Lower leg skin (tissue), 4 donors: ENCODE measurements around the gene C1QL4. TPM values are rescaled to one million over a fixed set of nuclear protein-coding genes. Genes with fewer than 3 reads are reported as not detected.

Experiments
- DNase-seq, 2 donors: peaks; one replicate each; pipeline ENCODE4 v3.0.0-alpha.2; 2019; ENCODE audit warnings: low spot score in 2 of 2
- H3K4me3 ChIP-seq: fragments of 200-600 bp; sonication (generic); 2 replicates; pipeline ENCODE4 v1.5.1; 2017; ENCODE audit warnings: mild to moderate bottlenecking, low read depth; ENCODE audit not compliant: poor library complexity, severe bottlenecking
- POLR2A ChIP-seq, 2 donors: fragments of 450-650 bp; IDR thresholded peaks; one replicate each; pipeline ENCODE4 v1.6.1; 2016 to 2017; ENCODE audit warnings: antibody characterized with exemption in 2 of 2, mild to moderate bottlenecking in 1 of 2, moderate library complexity in 1 of 2
- WGBS, 2 donors: methylation state at CpG; one replicate each; pipeline ENCODE4 v1.1.5; 2018; 5-methylcytosine and 5-hydroxymethylcytosine counted together
- intact Hi-C: fragments of 100-400 bp; cut with DNase I; formaldehyde crosslinking; loops from one replicate; pipeline ENCODE4 v1.15.0; 2023; ENCODE audit warnings: low total_unique reads
- total RNA-seq, 4 donors: library from RNA; depleted of rRNA; stranded (reverse); fragments of >200 nt; gene quantifications; one replicate each; pipeline ENCODE4 v1.1.0, GENCODE V29; 2016
- TF ChIP-seq, protein P1 (sequence below), 3 donors: fragments of 450-650 bp; IDR thresholded peaks; one replicate each; pipeline ENCODE4 v1.5.1; 2016; ENCODE audit warnings: antibody characterized with exemption in 3 of 3, mild to moderate bottlenecking in 3 of 3, moderate library complexity in 2 of 3

C1QL4 gene
- total RNA-seq, 4 donors from 2014 or later = 0.62 to 2.5 (median 1.1) TPM; not detected in 1

DNA sequence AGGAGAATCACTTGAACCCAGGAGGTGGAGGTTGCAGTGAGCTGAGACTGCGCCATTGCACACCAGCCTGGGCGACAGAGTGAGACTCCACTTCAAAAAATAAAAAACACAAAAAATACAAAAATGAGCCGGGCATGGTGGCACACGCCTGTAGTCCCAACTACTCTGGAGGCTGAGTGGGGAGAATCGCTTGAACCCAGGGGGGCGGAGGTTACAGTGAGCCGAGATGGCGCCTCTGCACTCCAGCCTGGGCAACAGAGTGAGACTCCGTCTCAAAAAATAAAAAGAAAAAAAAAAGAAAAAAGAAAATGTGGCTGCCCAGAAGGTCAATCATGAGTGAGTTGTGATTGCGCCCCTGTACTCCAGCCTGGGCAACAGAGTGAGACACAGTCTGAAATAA is 18.9 kb upstream of the C1QL4 start:
- intact Hi-C loops = loop anchor here (5.0 kb wide), 1 partner anchor 156 kb away; no protein-coding TSS in a partner anchor
- 90 to 93% methylated on average over 10 of the region's 10 CpGs for WGBS, 2 donors
- no peak for DNase-seq
- TF ChIP-seq POLR2A (IDR thresholded peaks at IDR 0.05) = no peak
- TF ChIP-seq, protein P1, sequence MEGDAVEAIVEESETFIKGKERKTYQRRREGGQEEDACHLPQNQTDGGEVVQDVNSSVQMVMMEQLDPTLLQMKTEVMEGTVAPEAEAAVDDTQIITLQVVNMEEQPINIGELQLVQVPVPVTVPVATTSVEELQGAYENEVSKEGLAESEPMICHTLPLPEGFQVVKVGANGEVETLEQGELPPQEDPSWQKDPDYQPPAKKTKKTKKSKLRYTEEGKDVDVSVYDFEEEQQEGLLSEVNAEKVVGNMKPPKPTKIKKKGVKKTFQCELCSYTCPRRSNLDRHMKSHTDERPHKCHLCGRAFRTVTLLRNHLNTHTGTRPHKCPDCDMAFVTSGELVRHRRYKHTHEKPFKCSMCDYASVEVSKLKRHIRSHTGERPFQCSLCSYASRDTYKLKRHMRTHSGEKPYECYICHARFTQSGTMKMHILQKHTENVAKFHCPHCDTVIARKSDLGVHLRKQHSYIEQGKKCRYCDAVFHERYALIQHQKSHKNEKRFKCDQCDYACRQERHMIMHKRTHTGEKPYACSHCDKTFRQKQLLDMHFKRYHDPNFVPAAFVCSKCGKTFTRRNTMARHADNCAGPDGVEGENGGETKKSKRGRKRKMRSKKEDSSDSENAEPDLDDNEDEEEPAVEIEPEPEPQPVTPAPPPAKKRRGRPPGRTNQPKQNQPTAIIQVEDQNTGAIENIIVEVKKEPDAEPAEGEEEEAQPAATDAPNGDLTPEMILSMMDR (IDR thresholded peaks at IDR 0.05) = no peak
- H3K4me3 ChIP-seq = no peak overlapping the region

DNA sequence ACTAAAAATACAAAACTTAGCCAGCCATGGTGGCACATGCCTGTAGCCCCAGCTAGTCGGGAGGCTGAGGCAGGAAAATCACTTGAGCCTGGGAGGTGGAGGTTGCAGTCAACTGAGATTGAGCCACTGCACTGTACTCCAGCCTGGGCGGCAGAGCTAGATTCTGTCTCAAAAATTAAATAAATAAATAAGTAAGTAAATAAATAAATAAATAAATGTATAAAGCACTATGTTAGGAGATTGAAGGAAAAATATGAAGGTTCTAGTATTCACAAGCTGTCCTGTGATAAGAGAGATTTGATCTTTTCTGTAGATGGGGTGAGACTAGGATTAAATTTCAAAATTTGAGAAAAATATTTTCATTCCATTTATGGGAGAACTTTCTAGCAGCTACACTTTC is 15.4 kb upstream of the C1QL4 start:
- no peak for DNase-seq
- intact Hi-C loops = no loop called here
- 68 to 87% methylated on average over 2 of the region's 2 CpGs for WGBS, 2 donors
- no peak for TF ChIP-seq POLR2A (IDR thresholded peaks at IDR 0.05)
- TF ChIP-seq, protein P1 (IDR thresholded peaks at IDR 0.05) = no peak
- no peak overlapping the region for H3K4me3 ChIP-seq

DNA sequence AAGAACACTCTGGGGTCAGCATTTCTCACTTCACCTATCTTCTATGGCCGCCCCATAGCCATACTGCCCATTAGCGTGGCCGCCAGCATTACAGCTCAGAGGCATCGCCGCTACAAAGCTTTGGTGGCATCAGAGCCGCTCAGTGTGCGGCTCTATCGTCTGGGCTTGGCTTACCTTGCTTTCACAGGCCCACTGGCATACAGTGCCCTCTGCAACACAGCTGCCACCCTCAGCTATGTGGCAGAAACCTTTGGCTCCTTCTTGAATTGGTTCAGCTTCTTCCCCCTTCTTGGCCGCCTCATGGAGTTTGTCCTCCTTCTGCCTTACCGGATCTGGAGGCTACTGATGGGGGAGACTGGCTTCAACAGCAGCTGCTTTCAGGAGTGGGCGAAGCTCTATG is 12.3 kb upstream of the C1QL4 start:
- DNase-seq = peak in 1 of 2 donors; percentile 70
- intact Hi-C loops = no loop called here
- no peak overlapping the region for H3K4me3 ChIP-seq
- no peak for TF ChIP-seq POLR2A (IDR thresholded peaks at IDR 0.05)
- TF ChIP-seq, protein P1 (IDR thresholded peaks at IDR 0.05) = no peak
- WGBS, 2 donors = 91 to 93% methylated on average over 11 of the region's 11 CpGs

DNA sequence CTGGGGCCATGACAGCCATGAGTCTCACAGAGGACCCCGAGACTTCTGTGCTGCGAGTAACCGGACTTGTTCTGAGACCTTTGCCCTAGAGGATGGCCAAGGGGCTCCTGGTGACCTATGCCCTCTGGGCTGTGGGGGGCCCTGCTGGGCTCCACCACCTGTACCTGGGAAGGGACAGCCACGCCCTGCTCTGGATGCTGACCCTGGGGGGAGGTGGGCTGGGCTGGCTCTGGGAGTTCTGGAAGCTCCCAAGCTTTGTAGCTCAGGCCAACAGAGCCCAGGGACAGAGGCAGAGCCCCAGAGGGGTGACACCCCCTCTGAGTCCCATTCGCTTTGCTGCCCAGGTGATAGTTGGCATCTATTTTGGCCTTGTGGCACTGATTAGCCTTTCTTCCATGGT is 11.8 kb upstream of the C1QL4 start:
- intact Hi-C loops = no loop called here
- DNase-seq = peak in 1 of 2 donors; percentile 69
- TF ChIP-seq, protein P1 (IDR thresholded peaks at IDR 0.05) = no peak
- no peak for TF ChIP-seq POLR2A (IDR thresholded peaks at IDR 0.05)
- 94 to 98% methylated on average over 4 to 5 of the region's 5 CpGs for WGBS, 2 donors
- no peak overlapping the region for H3K4me3 ChIP-seq

GRCh38 chr12:49347311-49348193 is 10.6 kb upstream of the C1QL4 start:
- DNase-seq = peak in 1 of 2 donors; percentile 94
- no peak for TF ChIP-seq POLR2A (IDR thresholded peaks at IDR 0.05)
- TF ChIP-seq, protein P1 (IDR thresholded peaks at IDR 0.05) = peak in 1 of 3 donors; percentile 59
- H3K4me3 ChIP-seq = no peak overlapping the region
- WGBS, 2 donors = 13 to 16% methylated on average over 37 of the region's 37 CpGs
- intact Hi-C loops = no loop called here
